Endothelial cell of umbilical vein (primary cell): ENCODE results near the gene CD44. TPM values are rescaled to one million over a fixed set of nuclear protein-coding genes. Genes with fewer than 3 reads are reported as not detected.

Experiments used
- BruUV-seq: library from RNA; stranded (reverse); fragments of 400-500 nt; replicated peaks from 2 replicates; lab custom pipeline; 2021; lab: Mats Ljungman, UMichigan
- CTCF ChIA-PET: fragments of 300-600, 350-600 bp; sonication (Branson Sonifier 250); formaldehyde crosslinking; loops from one replicate; lab custom pipeline; 2021; ENCODE audit warnings: antibody characterized with exemption, inconsistent platforms; lab: Charles Lee
- POLR2A ChIA-PET: fragments of 300-600, 350-600 bp; sonication (Branson Sonifier 250); formaldehyde crosslinking; loops from one replicate; lab custom pipeline; 2021; ENCODE audit warnings: antibody characterized with exemption, inconsistent platforms; lab: Charles Lee
- DNase-seq: peaks from one replicate; pipeline ENCODE4 v3.0.0-alpha.2; 2011; ENCODE audit warnings: low read depth, low spot score
- FAIRE-seq: peaks from 2 replicates; lab custom pipeline; 2011; peaks lifted over from hg19 to GRCh38; lab: Jason Lieb, UNC
- H2AFZ ChIP-seq: 2 replicates; pipeline ENCODE4 v1.6.0; 2012; ENCODE audit warnings: low read depth, low read length, control low read depth, inconsistent platforms
- H3K27ac ChIP-seq: 2 replicates; pipeline ENCODE4 v1.5.1; 2011; ENCODE audit warnings: low read depth, mild to moderate bottlenecking, control low read depth, low read length, moderate library complexity; ENCODE audit not compliant: insufficient read depth
- H3K27me3 ChIP-seq, 2 experiments: 2 replicates each; pipeline versions ENCODE4 v1.6.0 to v1.6.1; 2011; ENCODE audit warnings: low read length in 2 of 2, mixed read lengths in 1 of 2; ENCODE audit not compliant: control insufficient read depth in 2 of 2, insufficient read depth in 2 of 2
- H3K36me3 ChIP-seq, 2 experiments: 2 replicates in 1 of 2; 3 replicates in 1 of 2; pipeline ENCODE4 v1.5.1; 2011; ENCODE audit warnings: low read length in 2 of 2, mild to moderate bottlenecking in 1 of 2, moderate library complexity in 1 of 2; ENCODE audit not compliant: control insufficient read depth in 2 of 2, insufficient read depth in 2 of 2; ENCODE audit errors: extremely low read depth in 1 of 2
- H3K4me1 ChIP-seq: 3 replicates; pipeline ENCODE4 v1.5.1; 2011; ENCODE audit warnings: mild to moderate bottlenecking, low read length; ENCODE audit not compliant: control insufficient read depth, insufficient read depth; ENCODE audit errors: extremely low read depth
- H3K4me2 ChIP-seq: 2 replicates; pipeline ENCODE4 v1.6.1; 2011; ENCODE audit warnings: low read length, control low read depth, mixed read lengths; ENCODE audit not compliant: insufficient read depth
- H3K4me3 ChIP-seq, 3 experiments: fragments of 200-600 bp in 1 of 3; sonication (generic), shearing (Covaris generic) in 1 of 3; replicated peaks in 1 of 3; 2 replicates each; pipeline ENCODE4 v1.5.1; 2011 to 2016; ENCODE audit warnings: control low read depth in 3 of 3, low read length in 3 of 3, mild to moderate bottlenecking in 2 of 3, inconsistent platforms in 1 of 3, low read depth in 1 of 3, moderate library complexity in 1 of 3; ENCODE audit not compliant: insufficient read depth in 1 of 3
- H3K79me2 ChIP-seq: 2 replicates; pipeline ENCODE4 v1.6.0; 2012; ENCODE audit warnings: low read length, inconsistent platforms; ENCODE audit not compliant: control insufficient read depth, insufficient read depth
- H3K9ac ChIP-seq: replicated peaks from 2 replicates; pipeline ENCODE3; 2011; ENCODE audit warnings: low read length, control low read depth; ENCODE audit not compliant: insufficient read depth; ENCODE audit errors: extremely low read depth
- H3K9me1 ChIP-seq: replicated peaks from 3 replicates; pipeline ENCODE4 v1.6.0; 2011; ENCODE audit warnings: mild to moderate bottlenecking, low read length; ENCODE audit not compliant: control insufficient read depth, insufficient read depth; ENCODE audit errors: extremely low read depth
- H3K9me3 ChIP-seq: replicated peaks from 2 replicates; pipeline ENCODE4 v1.5.1; 2012; ENCODE audit warnings: low read length, inconsistent platforms; ENCODE audit not compliant: control insufficient read depth, insufficient read depth
- H4K20me1 ChIP-seq: replicated peaks from 2 replicates; pipeline ENCODE3; 2011; ENCODE audit warnings: mild to moderate bottlenecking, low read length; ENCODE audit not compliant: control insufficient read depth, insufficient read depth; ENCODE audit errors: extremely low read depth
- EZH2 ChIP-seq: IDR thresholded peaks from 2 replicates; pipeline ENCODE4 v1.6.1; 2012; ENCODE audit warnings: borderline replicate concordance, low read depth, mild to moderate bottlenecking, moderate library complexity, low read length, inconsistent platforms; ENCODE audit not compliant: severe bottlenecking
- FOS ChIP-seq: IDR thresholded peaks from 2 replicates; pipeline ENCODE4 v1.6.1; 2011; ENCODE audit warnings: mild to moderate bottlenecking, low read length, moderate library complexity, borderline replicate concordance; ENCODE audit not compliant: insufficient read depth
- GATA2 ChIP-seq: IDR thresholded peaks from 2 replicates; pipeline ENCODE4 v1.7.0; 2011; ENCODE audit warnings: low read depth, mild to moderate bottlenecking, moderate library complexity, mixed read lengths, low read length; ENCODE audit not compliant: insufficient read length, insufficient read depth
- JUN ChIP-seq: IDR thresholded peaks from 2 replicates; pipeline ENCODE4 v1.6.1; 2011; ENCODE audit warnings: borderline replicate concordance, low read depth; ENCODE audit not compliant: insufficient read length, insufficient read depth
- MAX ChIP-seq: IDR thresholded peaks from 2 replicates; pipeline ENCODE4 v1.6.1; 2011; ENCODE audit not compliant: insufficient read depth, insufficient read length
- MYC ChIP-seq: IDR thresholded peaks from one replicate; pipeline ENCODE4 v1.6.1; 2011; ENCODE audit warnings: mild to moderate bottlenecking, low read depth, low read length
- POLR2A ChIP-seq: IDR thresholded peaks from 2 replicates; pipeline ENCODE4 v1.6.1; 2012; ENCODE audit warnings: low read depth, mild to moderate bottlenecking, control low read depth, low read length
- POLR2AphosphoS5 ChIP-seq: IDR thresholded peaks from 2 replicates; pipeline ENCODE4 v1.6.1; 2012; ENCODE audit warnings: low read depth, mild to moderate bottlenecking, control low read depth, low read length, moderate library complexity; ENCODE audit not compliant: insufficient read depth
- dilution Hi-C: fragments of 300-500 bp; cut with MboI; formaldehyde crosslinking; loops from one replicate; pipeline ENCODE4 v1.15.0; 2019; ENCODE audit warnings: low sequenced_read_pairs; ENCODE audit not compliant: extremely low pct_ligation_motif_present
- intact Hi-C: fragments of 100-400 bp; cut with micrococcal nuclease; formaldehyde crosslinking; loops from one replicate; pipeline ENCODE4 v1.10.0; 2022
- polyA plus RNA-seq, 4 experiments: library from polyadenylated mRNA; depleted of rRNA in 3 of 4; stranded (reverse) in 3 of 4; unstranded in 1 of 4; fragments of >200 nt; gene quantifications; 2 replicates each; pipeline versions ENCODE4 v1.2.1 to v1.2.3, GENCODE V29; 2011 to 2012; ENCODE audit warnings: missing spikeins in 1 of 4
- total RNA-seq: library from RNA; stranded (reverse); gene quantifications from 2 replicates; pipeline ENCODE4 v1.2.3, GENCODE V29; 2021
- TF ChIP-seq, protein P1 (sequence below), 2 donors: IDR thresholded peaks; 1 replicate in 1 of 2; 2 replicates in 1 of 2; pipeline ENCODE4 v1.5.1; 2011; ENCODE audit warnings: low read length in 2 of 2, mild to moderate bottlenecking in 2 of 2, moderate library complexity in 2 of 2, control low read depth in 1 of 2, inconsistent platforms in 1 of 2, low read depth in 1 of 2; ENCODE audit not compliant: insufficient read depth in 1 of 2; ENCODE audit errors: extremely low read depth in 1 of 2

CD44 gene
- total and polyA plus RNA-seq, 2 donors (not counting 3 experiments of a cell fraction or from before 2014, with no cell fraction given): 25.5 to 26.3 TPM

GRCh38 chr11:35162745-35163144 lies 23.8 kb downstream of the CD44 start:
- TF ChIP-seq EZH2: no peak
- no peak for TF ChIP-seq JUN
- TF ChIP-seq FOS: no peak
- TF ChIP-seq, protein P1, sequence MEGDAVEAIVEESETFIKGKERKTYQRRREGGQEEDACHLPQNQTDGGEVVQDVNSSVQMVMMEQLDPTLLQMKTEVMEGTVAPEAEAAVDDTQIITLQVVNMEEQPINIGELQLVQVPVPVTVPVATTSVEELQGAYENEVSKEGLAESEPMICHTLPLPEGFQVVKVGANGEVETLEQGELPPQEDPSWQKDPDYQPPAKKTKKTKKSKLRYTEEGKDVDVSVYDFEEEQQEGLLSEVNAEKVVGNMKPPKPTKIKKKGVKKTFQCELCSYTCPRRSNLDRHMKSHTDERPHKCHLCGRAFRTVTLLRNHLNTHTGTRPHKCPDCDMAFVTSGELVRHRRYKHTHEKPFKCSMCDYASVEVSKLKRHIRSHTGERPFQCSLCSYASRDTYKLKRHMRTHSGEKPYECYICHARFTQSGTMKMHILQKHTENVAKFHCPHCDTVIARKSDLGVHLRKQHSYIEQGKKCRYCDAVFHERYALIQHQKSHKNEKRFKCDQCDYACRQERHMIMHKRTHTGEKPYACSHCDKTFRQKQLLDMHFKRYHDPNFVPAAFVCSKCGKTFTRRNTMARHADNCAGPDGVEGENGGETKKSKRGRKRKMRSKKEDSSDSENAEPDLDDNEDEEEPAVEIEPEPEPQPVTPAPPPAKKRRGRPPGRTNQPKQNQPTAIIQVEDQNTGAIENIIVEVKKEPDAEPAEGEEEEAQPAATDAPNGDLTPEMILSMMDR (IDR thresholded peaks at IDR 0.05; ENCODE audit: extremely low read depth in 1 of 2, insufficient read depth in 1 of 2, low read depth in 1 of 2, low read length in 2 of 2): no peak
- TF ChIP-seq MAX: no peak
- no peak for TF ChIP-seq POLR2A
- no peak for TF ChIP-seq GATA2
- TF ChIP-seq MYC: no peak
- TF ChIP-seq POLR2AphosphoS5: no peak
- no peaks in the 10 kb centered on the region for H3K36me3 ChIP-seq
- no peak overlapping the region for H2AFZ ChIP-seq
- H3K27ac ChIP-seq: no peak overlapping the region
- no peaks in the 10 kb centered on the region for H3K27me3 ChIP-seq
- no peak overlapping the region for H3K9ac ChIP-seq
- H3K79me2 ChIP-seq: peaks cover 84% of the 10 kb centered on the region
- no peak overlapping the region for H3K4me2 ChIP-seq
- ChIA-PET CTCF (interaction anchor here (0.7 to 3.2 kb wide), 10 partner anchors 9 to 236 kb away, joined by 3 to 20 read pairs (median 3); partner anchors contain the start of gene CD44), POLR2A (no interaction called here)
- H3K4me1 ChIP-seq: peaks cover 51% of the 10 kb centered on the region
- H3K4me3 ChIP-seq: no peak overlapping the region
- no TSS peak for BruUV-seq
- DNase-seq (no peak), FAIRE-seq (no peak)
- intact Hi-C loops (no loop called here), dilution Hi-C loops (no loop called here)
- no peaks in the 10 kb centered on the region for H3K9me3 ChIP-seq
- no peaks in the 10 kb centered on the region for H3K9me1 ChIP-seq
- H4K20me1 ChIP-seq: no peaks in the 10 kb centered on the region
